Body of pancreas (tissue), 4 donors: ENCODE measurements around the gene HOXC6. TPM values are rescaled to one million over a fixed set of nuclear protein-coding genes. Genes with fewer than 3 reads are reported as not detected.

Experiments used
- ATAC-seq: fragments of 150-250 bp; one replicate; pipeline ENCODE4 v1.9.1; 2016
- DNase-seq, 4 donors: peaks; one replicate each; pipeline ENCODE4 v3.0.0-alpha.2; 2019
- H3K27ac ChIP-seq, 4 donors: fragments of 200-600 bp; sonication (generic); 1 replicate in 3 of 4; 2 replicates in 1 of 4; pipeline versions ENCODE4 v1.5.1 to v1.6.1; 2016 to 2019; ENCODE audit warnings: mild to moderate bottlenecking in 1 of 4, mixed read lengths in 1 of 4, moderate library complexity in 1 of 4
- H3K27me3 ChIP-seq, 2 donors: fragments of 200-600 bp; sonication (generic); one replicate each; pipeline ENCODE4 v1.6.0; 2016; ENCODE audit warnings: mild to moderate bottlenecking in 1 of 2
- H3K36me3 ChIP-seq, 2 donors: fragments of 200-600 bp; sonication (generic); replicated peaks in 1 of 2; 2 replicates each; pipeline ENCODE4 v1.5.1; 2016; ENCODE audit warnings: low read depth in 2 of 2; ENCODE audit not compliant: insufficient read depth in 1 of 2
- H3K4me1 ChIP-seq: fragments of 200-600 bp; sonication (generic); one replicate; pipeline ENCODE4 v1.6.0; 2016
- H3K4me3 ChIP-seq, 2 donors: fragments of 200-600 bp; sonication (generic); 1 replicate in 1 of 2; 2 replicates in 1 of 2; pipeline ENCODE4 v1.5.1; 2016 to 2019
- H3K9me3 ChIP-seq, 3 donors: fragments of 200-600 bp; sonication (generic); 1 replicate in 2 of 3; 2 replicates in 1 of 3; pipeline ENCODE4 v1.5.1; 2016
- CTCF ChIP-seq, 7 experiments: fragments of 450-650 bp in 4 of 7; fragments of 200-600 bp in 3 of 7; sonication (generic) in 3 of 7; IDR thresholded peaks; one replicate each; pipeline ENCODE4 v1.5.1; 2016 to 2019; ENCODE audit warnings: antibody characterized with exemption in 7 of 7
- POLR2A ChIP-seq, 3 donors: fragments of 450-650 bp; IDR thresholded peaks; one replicate each; pipeline ENCODE4 v1.6.1; 2016; ENCODE audit warnings: antibody characterized with exemption in 3 of 3, mild to moderate bottlenecking in 2 of 3
- WGBS, 2 donors: methylation state at CpG; one replicate each; pipeline ENCODE4 v1.1.5; 2017; 5-methylcytosine and 5-hydroxymethylcytosine counted together
- intact Hi-C: fragments of 100-400 bp; cut with DNase I; formaldehyde crosslinking; loops from one replicate; pipeline ENCODE4 v1.15.1; 2023
- total RNA-seq, 2 donors: library from RNA; depleted of rRNA; stranded (reverse); fragments of >200 nt; gene quantifications; one replicate each; pipeline ENCODE4 v1.1.0, GENCODE V29; 2016

Gene HOXC6
- total RNA-seq, 2 donors from 2014 or later, result not detected

- ATAC-seq, result no peak
- no peak for TF ChIP-seq CTCF (IDR thresholded peaks at IDR 0.05)
- TF ChIP-seq POLR2A (IDR thresholded peaks at IDR 0.05), result no peak
- Histone ChIP-seq H3K4me1 (peaks cover 37% of the 10 kb centered on the region), H3K36me3 (no peaks in the 10 kb centered on the region), H3K9me3 (no peaks in the 10 kb centered on the region), H3K27me3 (peaks cover 4 to 54% of the 10 kb centered on the region in 2 donors), H3K4me3 (no peak overlapping the region), H3K27ac (no peak overlapping the region)
- intact Hi-C loops, result loop anchor here (5.0 kb wide), 1 partner anchor 162 kb away; no protein-coding TSS in a partner anchor
- no peak for DNase-seq
- WGBS, 2 donors, result 36 to 42% methylated on average over 6 to 7 of the region's 7 CpGs
Observed at GRCh38 chr12:54030442-54030801, 2.2 kb downstream of the HOXC6 start.

GRCh38 chr12:54030889-54031471 lies 2.7 kb downstream of the HOXC6 start:
- no peaks in the 10 kb centered on the region for H3K36me3 ChIP-seq

GRCh38 chr12:54031480-54031879 lies 3.2 kb downstream of the HOXC6 start:
- TF ChIP-seq CTCF (IDR thresholded peaks at IDR 0.05), result no peak
- no peak for TF ChIP-seq POLR2A (IDR thresholded peaks at IDR 0.05)
- WGBS, 2 donors, result 31 to 32% methylated on average over 16 of the region's 16 CpGs
- no peak overlapping the region for H3K4me3 ChIP-seq
- ATAC-seq (no peak), DNase-seq (no peak)
- no peaks in the 10 kb centered on the region for H3K36me3 ChIP-seq
- peaks cover 4 to 54% of the 10 kb centered on the region in 2 donors for H3K27me3 ChIP-seq
- intact Hi-C loops, result loop anchor here (5.0 kb wide), 1 partner anchor 161 kb away; no protein-coding TSS in a partner anchor
- no peaks in the 10 kb centered on the region for H3K9me3 ChIP-seq
- peaks cover 37% of the 10 kb centered on the region for H3K4me1 ChIP-seq
- H3K27ac ChIP-seq, result peak overlapping the region in 1 of 4 donors; percentile 11

More at GRCh38 chr12:54030889-54031471, 2.7 kb downstream of the HOXC6 start:
- intact Hi-C loops, result loop anchor here (5.0 kb wide), 1 partner anchor 161 kb away; no protein-coding TSS in a partner anchor
- ATAC-seq, result peak; percentile 25
- Histone ChIP-seq H3K27ac (peak overlapping the region in 1 of 4 donors; percentile 11), H3K4me3 (no peak overlapping the region), H3K27me3 (peaks cover 4 to 54% of the 10 kb centered on the region in 2 donors), H3K9me3 (no peaks in the 10 kb centered on the region), H3K4me1 (peaks cover 37% of the 10 kb centered on the region)
- 6 to 9% methylated on average over 23 to 46 of the region's 46 CpGs for WGBS, 2 donors
- TF ChIP-seq CTCF (IDR thresholded peaks at IDR 0.05) (no peak), POLR2A (IDR thresholded peaks at IDR 0.05) (no peak)
- DNase-seq, result peak in 1 of 4 donors; percentile 32

GRCh38 chr12:54032086-54032619 lies 3.9 kb downstream of the HOXC6 start:
- Histone ChIP-seq H3K27ac (no peak overlapping the region), H3K4me3 (no peak overlapping the region), H3K27me3 (peaks cover 4 to 50% of the 10 kb centered on the region in 2 donors), H3K9me3 (no peaks in the 10 kb centered on the region), H3K36me3 (no peaks in the 10 kb centered on the region), H3K4me1 (peaks cover 37% of the 10 kb centered on the region)
- DNase-seq (no peak), ATAC-seq (no peak)
- intact Hi-C loops, result loop anchor here (5.0 kb wide), 1 partner anchor 160 kb away; no protein-coding TSS in a partner anchor
- WGBS, 2 donors, result 40 to 48% methylated on average over 6 of the region's 6 CpGs
- TF ChIP-seq POLR2A (IDR thresholded peaks at IDR 0.05), result no peak
- TF ChIP-seq CTCF (IDR thresholded peaks at IDR 0.05), result no peak
